DND-41 (cell line): ENCODE measurements around the gene GJB6.

Experiments used
- CTCF ChIP-seq: IDR thresholded peaks from 2 replicates; pipeline ENCODE4 v1.5.1; 2012; ENCODE audit warnings: borderline replicate concordance, low read length, moderate library complexity, mild to moderate bottlenecking; ENCODE audit not compliant: poor library complexity, severe bottlenecking; ENCODE audit errors: extremely low read depth
- EZH2 ChIP-seq: IDR thresholded peaks from 3 replicates; pipeline ENCODE4 v1.6.1; 2012; ENCODE audit warnings: borderline replicate concordance, low read depth, mild to moderate bottlenecking, moderate library complexity, low read length, inconsistent platforms; ENCODE audit not compliant: severe bottlenecking

GRCh38 chr13:20182231-20182846 is 49.8 kb downstream of the GJB6 start:
- TF ChIP-seq CTCF (peak; percentile 88), EZH2 (no peak)
